Middle frontal gyrus (tissue), 1 donor: ENCODE data around the gene ABLIM1.

Experiments
- DNase-seq: peaks from one replicate; pipeline ENCODE4 v3.0.0-alpha.2; 2015; ENCODE audit warnings: low spot score; ENCODE audit errors: extremely low spot score

Gene ABLIM1

GRCh38 chr10:114548662-114549061, 109.4 kb downstream of the ABLIM1 start:
- DNase-seq, result no peak

GRCh38 chr10:114547514-114547913, 110.6 kb downstream of the ABLIM1 start:
- DNase-seq, result no peak

- DNase-seq, result no peak
These were observed 111.0 kb downstream of the ABLIM1 start for GRCh38 chr10:114547056-114547455.

- no peak for DNase-seq
These were observed 112.3 kb downstream of the ABLIM1 start for GRCh38 chr10:114545819-114546218.

GRCh38 chr10:114545071-114545470, 113.0 kb downstream of the ABLIM1 start:
- DNase-seq, result no peak

GRCh38 chr10:114544045-114544659, 113.9 kb downstream of the ABLIM1 start:
- no peak for DNase-seq

GRCh38 chr10:114543456-114543855, 114.6 kb downstream of the ABLIM1 start:
- DNase-seq, result no peak

GRCh38 chr10:114542373-114542772, 115.7 kb downstream of the ABLIM1 start:
- DNase-seq, result no peak

GRCh38 chr10:114541797-114542160, 116.3 kb downstream of the ABLIM1 start:
- DNase-seq, result no peak

GRCh38 chr10:114541081-114541796, 116.8 kb downstream of the ABLIM1 start:
- DNase-seq, result no peak

GRCh38 chr10:114540236-114540635, 117.8 kb downstream of the ABLIM1 start:
- no peak for DNase-seq

GRCh38 chr10:114539623-114540022, 118.5 kb downstream of the ABLIM1 start:
- DNase-seq, result no peak

- DNase-seq, result no peak
These were observed 119.7 kb downstream of the ABLIM1 start for GRCh38 chr10:114538181-114538906.

GRCh38 chr10:114537736-114538135, 120.3 kb downstream of the ABLIM1 start:
- no peak for DNase-seq

- no peak for DNase-seq
These were observed 123.5 kb downstream of the ABLIM1 start for GRCh38 chr10:114534571-114534981.

- DNase-seq, result no peak
These were observed 125.8 kb downstream of the ABLIM1 start for GRCh38 chr10:114532226-114532625.

GRCh38 chr10:114526504-114527238, 131.4 kb downstream of the ABLIM1 start:
- DNase-seq, result peak; percentile 11

- no peak for DNase-seq
These were observed 132.0 kb downstream of the ABLIM1 start for GRCh38 chr10:114526126-114526503.

- no peak for DNase-seq
These were observed 132.6 kb downstream of the ABLIM1 start for GRCh38 chr10:114525368-114525949.

- no peak for DNase-seq
These were observed 134.2 kb downstream of the ABLIM1 start for GRCh38 chr10:114523876-114524275.

- no peak for DNase-seq
These were observed 136.8 kb downstream of the ABLIM1 start for GRCh38 chr10:114521255-114521654.
